ENCODE measurements around the gene MCTP1. TPM values are rescaled to one million over a fixed set of nuclear protein-coding genes. Genes with fewer than 3 reads are reported as not detected.

Gene MCTP1
- total and polyA plus RNA-seq, 10 of the 15 experiments (the other 5 are each of a cell fraction or from before 2014, with no cell fraction given) = 12.6 to 45.9 (median 18.8) TPM

DNA sequence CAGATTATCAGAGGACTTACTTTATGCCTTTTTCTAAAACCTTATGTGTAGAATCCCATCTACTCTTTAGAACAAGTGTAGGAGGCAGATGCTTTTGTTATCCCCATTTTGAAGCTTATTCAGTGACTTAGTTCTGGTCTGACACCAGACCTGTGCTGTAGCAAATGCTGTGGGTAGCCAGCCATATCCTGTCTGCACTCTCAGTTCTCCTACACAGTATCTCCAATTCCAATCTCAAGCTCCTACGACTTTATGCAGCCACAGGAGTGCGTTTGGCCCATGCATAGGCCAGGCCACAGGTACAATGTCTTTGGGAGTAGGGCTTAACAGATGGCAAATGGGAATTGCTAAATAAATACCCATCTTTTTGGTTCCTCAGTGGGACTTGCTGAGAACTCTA, 292.6 kb downstream of the MCTP1 start:
- intact Hi-C loops (cut with micrococcal nuclease; ENCODE audit: unreplicated experiment) = no loop called here
- H3K9ac ChIP-seq (ENCODE audit: control insufficient read depth, insufficient read depth, low read length) = no peak overlapping the region
- peaks cover 5% of the 10 kb centered on the region; the same call in 2 of the 3 replicates for H3K9me3 ChIP-seq (replicated peaks; ENCODE audit: control insufficient read depth, insufficient read depth, low read length)
- H3K4me2 ChIP-seq (ENCODE audit: control insufficient read depth, insufficient read depth) = no peak overlapping the region
- 40% methylated on average over 2 of the region's 2 CpGs for WGBS (ENCODE audit: insufficient coverage, insufficient replicate concordance, low lambda C conversion rate, missing lambda C conversion rate)
- no peak overlapping the region for H3K4me3 ChIP-seq
- in situ Hi-C loops (cut with MboI) = no loop called here
- H2AFZ ChIP-seq (ENCODE audit: control insufficient read depth, low read depth, low read length) = no peak overlapping the region
- ChIA-PET CTCF (interaction anchor here (0.6 kb wide), 1 partner anchor 166 kb away, joined by 3 read pairs; no protein-coding TSS in a partner anchor), POLR2A (no interaction called here), RAD21 (ENCODE audit: unreplicated experiment) (interaction anchor here (1.0 kb wide), 1 partner anchor 35 kb away, joined by 3 read pairs; no protein-coding TSS in a partner anchor), SMC1A (ENCODE audit: uncharacterized antibody, unreplicated experiment) (interaction anchor here (1.1 to 1.6 kb wide), 3 partner anchors 8 to 35 kb away, joined by 3 to 4 read pairs (median 4); no protein-coding TSS in a partner anchor)
- no peak for DNase-seq (ENCODE audit: low read depth, low spot score)
- peak; percentile 76 for ATAC-seq
- H3K79me2 ChIP-seq (ENCODE audit: control insufficient read depth, insufficient read depth, low read length) = no peaks in the 10 kb centered on the region; the same call in 1 of the 2 replicates
- H3K4me1 ChIP-seq (ENCODE audit: control insufficient read depth, insufficient read depth, low read length) = no peaks in the 10 kb centered on the region
- H3K27me3 ChIP-seq (replicated peaks in 1 of 2; ENCODE audit: control insufficient read depth in 2 of 2, insufficient read depth in 2 of 2, low read length in 1 of 2) = no peaks in the 10 kb centered on the region
- H3K27ac ChIP-seq (ENCODE audit: control insufficient read depth, insufficient read depth) = no peak overlapping the region
- BruUV-seq (replicated peaks) = no TSS peak
- no peaks in the 10 kb centered on the region for H4K20me1 ChIP-seq (ENCODE audit: control insufficient read depth, insufficient read depth)
- H3K36me3 ChIP-seq (ENCODE audit: control insufficient read depth in 2 of 2, insufficient read depth in 2 of 2, low read length in 1 of 2) = no peaks in the 10 kb centered on the region; a peak in 1 of 4 replicates
- TF ChIP-seq MYB (IDR thresholded peaks at IDR 0.05; ENCODE audit: borderline replicate concordance, low read depth, low read length) = no peak
- peak; percentile 38; the same call in 1 of the 2 replicates for TF ChIP-seq PAX5 (IDR thresholded peaks at IDR 0.05; ENCODE audit: borderline replicate concordance, low read depth, low read length)
- peak; percentile 18; the same call in 1 of the 2 replicates for TF ChIP-seq RUNX3 (IDR thresholded peaks at IDR 0.05; ENCODE audit: low read length)
- peak; percentile 38 for FAIRE-seq

DNA sequence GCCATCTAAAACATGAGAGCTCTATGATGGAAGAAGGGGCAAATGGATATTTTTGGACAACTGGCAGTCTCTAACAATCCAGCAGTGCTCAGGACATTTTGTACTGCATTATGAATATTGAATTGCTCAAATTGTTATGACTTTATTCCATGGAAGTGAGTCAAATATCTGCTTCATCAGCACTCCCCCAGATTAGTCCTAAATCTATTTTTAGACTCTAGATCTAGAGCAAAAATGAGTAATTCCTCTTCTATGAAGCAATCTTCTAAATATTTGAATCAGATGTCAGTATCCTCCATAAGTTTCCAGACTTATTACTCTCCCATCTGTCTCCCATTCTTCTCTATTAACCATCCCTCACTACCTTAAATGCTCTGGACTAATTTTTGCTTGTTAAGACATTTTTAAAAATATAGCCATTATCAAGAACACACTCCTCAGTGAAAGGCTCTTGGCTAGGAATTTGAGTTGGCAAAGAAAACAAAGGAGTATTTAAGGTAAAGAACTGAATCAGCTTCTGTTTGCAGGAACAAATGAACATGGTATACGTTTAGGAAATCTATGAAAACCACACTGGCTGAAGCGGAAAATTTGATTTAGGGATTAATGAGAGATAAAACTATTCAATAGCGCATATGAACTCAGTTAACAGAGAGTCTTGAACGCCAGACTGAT, 300.9 kb downstream of the MCTP1 start:
- H3K27me3 ChIP-seq (replicated peaks in 1 of 2; ENCODE audit: control insufficient read depth in 2 of 2, insufficient read depth in 2 of 2, low read length in 1 of 2) = no peaks in the 10 kb centered on the region
- ChIA-PET CTCF (interaction anchor here (0.9 to 1.1 kb wide), 2 partner anchors 16 to 87 kb away, joined by 3 read pairs; no protein-coding TSS in a partner anchor), RAD21 (ENCODE audit: unreplicated experiment) (interaction anchor here (1.1 kb wide), 1 partner anchor 92 kb away, joined by 3 read pairs; no protein-coding TSS in a partner anchor), SMC1A (ENCODE audit: uncharacterized antibody, unreplicated experiment) (interaction anchor here (0.9 to 1.7 kb wide), 3 partner anchors 10 to 82 kb away, joined by 3 to 5 read pairs (median 3); no protein-coding TSS in a partner anchor), POLR2A (no interaction called here)
- H3K4me1 ChIP-seq (ENCODE audit: control insufficient read depth, insufficient read depth, low read length) = no peaks in the 10 kb centered on the region
- no peak overlapping the region for H3K9ac ChIP-seq (ENCODE audit: control insufficient read depth, insufficient read depth, low read length)
- H4K20me1 ChIP-seq (ENCODE audit: control insufficient read depth, insufficient read depth) = no peaks in the 10 kb centered on the region
- in situ Hi-C loops (cut with MboI) (no loop called here), intact Hi-C loops (cut with micrococcal nuclease; ENCODE audit: unreplicated experiment) (no loop called here)
- no peak overlapping the region for H2AFZ ChIP-seq (ENCODE audit: control insufficient read depth, low read depth, low read length)
- H3K4me2 ChIP-seq (ENCODE audit: control insufficient read depth, insufficient read depth) = no peak overlapping the region
- DNase-seq (ENCODE audit: low read depth, low spot score) = no peak
- no peaks in the 10 kb centered on the region for H3K79me2 ChIP-seq (ENCODE audit: control insufficient read depth, insufficient read depth, low read length)
- no peak for FAIRE-seq
- H3K9me3 ChIP-seq (replicated peaks; ENCODE audit: control insufficient read depth, insufficient read depth, low read length) = peaks cover 2% of the 10 kb centered on the region; the same call in 2 of the 3 replicates
- H3K27ac ChIP-seq (ENCODE audit: control insufficient read depth, insufficient read depth) = no peak overlapping the region
- no peak overlapping the region for H3K4me3 ChIP-seq
- WGBS (ENCODE audit: insufficient coverage, insufficient replicate concordance, low lambda C conversion rate, missing lambda C conversion rate) = 26% methylated on average over 4 of the region's 4 CpGs
- ATAC-seq = no peak
- no TSS peak for BruUV-seq (replicated peaks)
- no peaks in the 10 kb centered on the region for H3K36me3 ChIP-seq (ENCODE audit: control insufficient read depth in 2 of 2, insufficient read depth in 2 of 2, low read length in 1 of 2)
- TF ChIP-seq SMC3 (IDR thresholded peaks at IDR 0.05; ENCODE audit: borderline replicate concordance, low read length) = no peak
- no peak for TF ChIP-seq IKZF1 (conservative IDR thresholded peaks at IDR 0.05)
- no peak for TF ChIP-seq CBX3 (IDR thresholded peaks at IDR 0.05; ENCODE audit: borderline replicate concordance, low read depth)
- TF ChIP-seq EGR1 (IDR thresholded peaks at IDR 0.05; ENCODE audit: borderline replicate concordance in 1 of 2, low read depth in 2 of 2, low read length in 2 of 2) = no peak
- no peak for TF ChIP-seq SUPT20H (IDR thresholded peaks at IDR 0.05; ENCODE audit: borderline replicate concordance, control insufficient read depth, low read depth, low read length)
- TF ChIP-seq, protein P1, sequence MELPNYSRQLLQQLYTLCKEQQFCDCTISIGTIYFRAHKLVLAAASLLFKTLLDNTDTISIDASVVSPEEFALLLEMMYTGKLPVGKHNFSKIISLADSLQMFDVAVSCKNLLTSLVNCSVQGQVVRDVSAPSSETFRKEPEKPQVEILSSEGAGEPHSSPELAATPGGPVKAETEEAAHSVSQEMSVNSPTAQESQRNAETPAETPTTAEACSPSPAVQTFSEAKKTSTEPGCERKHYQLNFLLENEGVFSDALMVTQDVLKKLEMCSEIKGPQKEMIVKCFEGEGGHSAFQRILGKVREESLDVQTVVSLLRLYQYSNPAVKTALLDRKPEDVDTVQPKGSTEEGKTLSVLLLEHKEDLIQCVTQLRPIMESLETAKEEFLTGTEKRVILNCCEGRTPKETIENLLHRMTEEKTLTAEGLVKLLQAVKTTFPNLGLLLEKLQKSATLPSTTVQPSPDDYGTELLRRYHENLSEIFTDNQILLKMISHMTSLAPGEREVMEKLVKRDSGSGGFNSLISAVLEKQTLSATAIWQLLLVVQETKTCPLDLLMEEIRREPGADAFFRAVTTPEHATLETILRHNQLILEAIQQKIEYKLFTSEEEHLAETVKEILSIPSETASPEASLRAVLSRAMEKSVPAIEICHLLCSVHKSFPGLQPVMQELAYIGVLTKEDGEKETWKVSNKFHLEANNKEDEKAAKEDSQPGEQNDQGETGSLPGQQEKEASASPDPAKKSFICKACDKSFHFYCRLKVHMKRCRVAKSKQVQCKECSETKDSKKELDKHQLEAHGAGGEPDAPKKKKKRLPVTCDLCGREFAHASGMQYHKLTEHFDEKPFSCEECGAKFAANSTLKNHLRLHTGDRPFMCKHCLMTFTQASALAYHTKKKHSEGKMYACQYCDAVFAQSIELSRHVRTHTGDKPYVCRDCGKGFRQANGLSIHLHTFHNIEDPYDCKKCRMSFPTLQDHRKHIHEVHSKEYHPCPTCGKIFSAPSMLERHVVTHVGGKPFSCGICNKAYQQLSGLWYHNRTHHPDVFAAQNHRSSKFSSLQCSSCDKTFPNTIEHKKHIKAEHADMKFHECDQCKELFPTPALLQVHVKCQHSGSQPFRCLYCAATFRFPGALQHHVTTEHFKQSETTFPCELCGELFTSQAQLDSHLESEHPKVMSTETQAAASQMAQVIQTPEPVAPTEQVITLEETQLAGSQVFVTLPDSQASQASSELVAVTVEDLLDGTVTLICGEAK (IDR thresholded peaks at IDR 0.05; ENCODE audit: borderline replicate concordance) = no peak
- no peak for TF ChIP-seq NFYA (IDR thresholded peaks at IDR 0.05; ENCODE audit: borderline replicate concordance, low read depth, low read length)
- TF ChIP-seq KLF5 (IDR thresholded peaks at IDR 0.05; ENCODE audit: partially characterized antibody) = no peak
- TF ChIP-seq SMAD1 (IDR thresholded peaks at IDR 0.05; ENCODE audit: low read depth, partially characterized antibody) = no peak

Data from GM12878 (cell line).